Endodermal cell (in vitro differentiated cells): Measurements from ENCODE around the gene NME1. TPM values are rescaled to one million over a fixed set of nuclear protein-coding genes. Genes with fewer than 3 reads are reported as not detected.

Experiments used
- DNase-seq: peaks from one replicate; pipeline ENCODE4 v3.0.0-alpha.2; 2017
- H3K27ac ChIP-seq: 2 replicates; pipeline ENCODE4 v1.5.1; 2013; ENCODE audit warnings: mild to moderate bottlenecking, low read depth, low read length, moderate library complexity
- H3K27me3 ChIP-seq: 2 replicates; pipeline ENCODE4 v1.6.1; 2013; ENCODE audit warnings: mild to moderate bottlenecking, low read length, moderate library complexity; ENCODE audit not compliant: insufficient read depth, control insufficient read depth, poor library complexity, severe bottlenecking
- H3K36me3 ChIP-seq: 2 replicates; pipeline ENCODE4 v1.7.0; 2013; ENCODE audit warnings: mild to moderate bottlenecking, low read length, moderate library complexity; ENCODE audit not compliant: control insufficient read depth, insufficient read depth
- H3K4me1 ChIP-seq: one replicate; pipeline ENCODE4 v1.7.0; 2013; ENCODE audit warnings: low read length; ENCODE audit not compliant: control insufficient read depth, insufficient read depth
- H3K4me3 ChIP-seq: 2 replicates; pipeline ENCODE4 v1.5.1; 2013; ENCODE audit warnings: mild to moderate bottlenecking, low read length, moderate library complexity
- H3K9ac ChIP-seq: 2 replicates; pipeline ENCODE4 v1.6.1; 2013; ENCODE audit warnings: mild to moderate bottlenecking, low read length, moderate library complexity; ENCODE audit not compliant: poor library complexity, severe bottlenecking; ENCODE audit errors: extremely low read depth
- H3K9me3 ChIP-seq: 2 replicates; pipeline ENCODE4 v1.6.1; 2013; ENCODE audit warnings: mild to moderate bottlenecking, low read length, moderate library complexity; ENCODE audit not compliant: control insufficient read depth
- H3K27ac Mint-ChIP-seq: 2 replicates; pipeline ENCODE4 v1.8.0; 2020; ENCODE audit warnings: mixed read lengths
- H3K27me3 Mint-ChIP-seq: 2 replicates; pipeline ENCODE4 v1.8.0; 2021; ENCODE audit warnings: mild to moderate bottlenecking, mixed read lengths; ENCODE audit not compliant: insufficient read depth
- H3K36me3 Mint-ChIP-seq: 2 replicates; pipeline ENCODE4 v1.8.0; 2020; ENCODE audit warnings: low read depth, mixed read lengths
- H3K4me1 Mint-ChIP-seq: 2 replicates; pipeline ENCODE4 v1.8.0; 2020; ENCODE audit warnings: mixed read lengths
- H3K4me3 Mint-ChIP-seq: 2 replicates; pipeline ENCODE4 v1.8.0; 2020; ENCODE audit warnings: mild to moderate bottlenecking, moderate library complexity, mixed read lengths
- H3K9me3 Mint-ChIP-seq: 2 replicates; pipeline ENCODE4 v1.8.0; 2020; ENCODE audit warnings: mild to moderate bottlenecking, mixed read lengths
- WGBS, 2 experiments: methylation state at CpG; one replicate each; pipeline versions ENCODE4 v1.1.5 to v1.1.7; 2013; ENCODE audit warnings: missing lambda C conversion rate in 2 of 2, mixed read lengths in 1 of 2; ENCODE audit not compliant: insufficient coverage in 1 of 2, insufficient read length in 1 of 2; 5-methylcytosine and 5-hydroxymethylcytosine counted together
- total RNA-seq, 2 donors: library from RNA; stranded (reverse); fragmentation: NEBNext Ultra II Directional in 1 of 2; extraction: Animal tissue kit (Norgen Biotek cat#: 25700) in 1 of 2; gene quantifications; 2 replicates in 1 of 2; 3 replicates in 1 of 2; pipeline ENCODE4 v1.2.1, GENCODE V29; 2021
- TF ChIP-seq, protein P1 (sequence below): fragments of 200-600 bp; sonication (generic); conservative IDR thresholded peaks from 2 replicates; pipeline ENCODE4 v1.5.0; 2021; ENCODE audit warnings: antibody characterized with exemption, mild to moderate bottlenecking

Gene NME1
- total RNA-seq, 2 donors from 2014 or later: 99.6 to 107 TPM

DNA sequence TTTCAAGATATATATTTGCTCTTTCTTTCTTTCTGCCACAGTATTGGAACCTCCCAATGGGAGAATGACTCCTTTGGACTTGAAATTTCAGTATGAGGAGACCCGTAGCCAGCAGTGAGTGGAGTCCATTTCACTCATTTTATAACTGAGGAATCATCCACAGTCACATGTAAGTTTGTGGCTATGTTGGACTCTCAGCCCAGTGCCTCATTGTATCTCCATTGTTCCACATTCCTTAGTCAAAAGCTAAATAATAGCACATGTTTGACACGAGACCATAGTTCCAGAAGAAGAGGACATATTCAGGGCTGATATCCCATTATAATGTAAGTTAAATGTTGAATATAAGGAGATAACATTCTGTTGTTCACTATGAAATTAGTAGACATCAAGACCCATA lies 20.0 kb upstream of the NME1 start:
- no peak overlapping the region for H3K4me3 ChIP-seq
- H3K27me3 Mint-ChIP-seq: no peaks in the 10 kb centered on the region
- peaks cover 3% of the 10 kb centered on the region for H3K9me3 Mint-ChIP-seq
- H3K4me3 Mint-ChIP-seq: no peak overlapping the region
- DNase-seq: no peak
- no peaks in the 10 kb centered on the region for H3K36me3 ChIP-seq
- H3K9me3 ChIP-seq: no peaks in the 10 kb centered on the region
- H3K4me1 Mint-ChIP-seq: no peaks in the 10 kb centered on the region
- H3K27me3 ChIP-seq: no peaks in the 10 kb centered on the region
- no peaks in the 10 kb centered on the region for H3K36me3 Mint-ChIP-seq
- no peak overlapping the region for H3K27ac Mint-ChIP-seq
- no peak overlapping the region for H3K27ac ChIP-seq
- TF ChIP-seq, protein P1, sequence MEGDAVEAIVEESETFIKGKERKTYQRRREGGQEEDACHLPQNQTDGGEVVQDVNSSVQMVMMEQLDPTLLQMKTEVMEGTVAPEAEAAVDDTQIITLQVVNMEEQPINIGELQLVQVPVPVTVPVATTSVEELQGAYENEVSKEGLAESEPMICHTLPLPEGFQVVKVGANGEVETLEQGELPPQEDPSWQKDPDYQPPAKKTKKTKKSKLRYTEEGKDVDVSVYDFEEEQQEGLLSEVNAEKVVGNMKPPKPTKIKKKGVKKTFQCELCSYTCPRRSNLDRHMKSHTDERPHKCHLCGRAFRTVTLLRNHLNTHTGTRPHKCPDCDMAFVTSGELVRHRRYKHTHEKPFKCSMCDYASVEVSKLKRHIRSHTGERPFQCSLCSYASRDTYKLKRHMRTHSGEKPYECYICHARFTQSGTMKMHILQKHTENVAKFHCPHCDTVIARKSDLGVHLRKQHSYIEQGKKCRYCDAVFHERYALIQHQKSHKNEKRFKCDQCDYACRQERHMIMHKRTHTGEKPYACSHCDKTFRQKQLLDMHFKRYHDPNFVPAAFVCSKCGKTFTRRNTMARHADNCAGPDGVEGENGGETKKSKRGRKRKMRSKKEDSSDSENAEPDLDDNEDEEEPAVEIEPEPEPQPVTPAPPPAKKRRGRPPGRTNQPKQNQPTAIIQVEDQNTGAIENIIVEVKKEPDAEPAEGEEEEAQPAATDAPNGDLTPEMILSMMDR: no peak
- 86 to 88% methylated on average over 2 of the region's 2 CpGs for WGBS, 2 experiments
- no peaks in the 10 kb centered on the region for H3K4me1 ChIP-seq
- no peak overlapping the region for H3K9ac ChIP-seq

DNA sequence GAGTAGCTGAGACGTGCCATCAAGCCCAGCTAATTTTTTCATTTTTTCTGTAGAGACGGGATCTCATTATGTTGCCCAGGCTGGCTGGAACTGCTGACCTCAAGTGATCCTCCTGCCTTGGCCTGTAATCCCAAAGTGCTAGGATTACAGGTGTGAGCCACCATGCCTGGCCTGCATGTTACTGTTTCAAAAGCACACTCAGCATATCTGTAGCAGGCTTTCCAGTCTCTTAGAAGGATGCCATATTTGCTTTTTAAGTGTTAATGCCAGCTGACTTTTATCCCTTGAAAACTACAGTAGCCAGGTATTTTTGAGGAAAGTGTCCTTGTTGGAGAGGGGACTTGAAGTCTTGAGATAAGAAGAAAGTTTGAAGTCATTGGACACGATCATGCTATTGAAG lies 17.4 kb upstream of the NME1 start:
- Histone ChIP-seq H3K4me3 (no peak overlapping the region), H3K4me1 (no peaks in the 10 kb centered on the region), H3K27ac (no peak overlapping the region), H3K36me3 (no peaks in the 10 kb centered on the region), H3K9me3 (no peaks in the 10 kb centered on the region), H3K27me3 (no peaks in the 10 kb centered on the region), H3K9ac (no peak overlapping the region)
- Mint-ChIP-seq H3K27ac (no peak overlapping the region), H3K4me3 (no peak overlapping the region), H3K9me3 (peaks cover 3% of the 10 kb centered on the region), H3K4me1 (no peaks in the 10 kb centered on the region), H3K36me3 (no peaks in the 10 kb centered on the region), H3K27me3 (no peaks in the 10 kb centered on the region)
- no peak for DNase-seq
- TF ChIP-seq, protein P1: no peak
- WGBS, 2 experiments: 85 to 98% methylated on average over 3 of the region's 3 CpGs

DNA sequence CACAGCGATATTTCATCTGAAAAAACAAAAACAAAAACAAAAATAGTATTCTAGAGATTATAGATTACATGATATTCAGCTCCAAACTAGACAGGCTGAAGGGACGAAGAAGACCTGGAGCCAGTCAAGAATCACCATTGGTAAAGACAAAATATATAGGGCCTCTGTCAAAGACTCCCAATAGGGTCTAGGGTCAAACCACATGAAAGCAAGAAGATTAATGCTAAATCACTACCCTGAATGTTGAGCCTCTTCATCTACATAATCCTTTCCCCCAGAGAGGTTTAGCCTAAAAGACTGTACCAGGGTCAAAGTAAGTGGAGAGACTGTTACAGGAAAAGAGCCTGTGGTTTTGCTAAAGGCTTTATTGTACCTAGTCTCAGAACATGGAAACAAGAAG lies 10.8 kb upstream of the NME1 start:
- Histone ChIP-seq H3K9me3 (no peaks in the 10 kb centered on the region), H3K36me3 (no peaks in the 10 kb centered on the region), H3K27ac (no peak overlapping the region), H3K4me3 (no peak overlapping the region), H3K4me1 (no peaks in the 10 kb centered on the region), H3K27me3 (no peaks in the 10 kb centered on the region), H3K9ac (no peak overlapping the region)
- peaks cover 8% of the 10 kb centered on the region for H3K4me1 Mint-ChIP-seq
- no peaks in the 10 kb centered on the region for H3K9me3 Mint-ChIP-seq
- no peaks in the 10 kb centered on the region for H3K36me3 Mint-ChIP-seq
- TF ChIP-seq, protein P1: no peak
- no peak for DNase-seq
- WGBS, 2 experiments: 96 to 100% methylated on average over 1 to 2 of the region's 2 CpGs
- no peak overlapping the region for H3K4me3 Mint-ChIP-seq
- no peaks in the 10 kb centered on the region for H3K27me3 Mint-ChIP-seq
- no peak overlapping the region for H3K27ac Mint-ChIP-seq
